Stomach (tissue), 9 donors: ENCODE results near the gene ATP5F1D. TPM values are rescaled to one million over a fixed set of nuclear protein-coding genes. Genes with fewer than 3 reads are reported as not detected.

ENCODE experiments used
- DNase-seq, 2 donors: peaks; one replicate each; pipeline versions ENCODE4 v3.0.0 to v3.0.0-alpha.2; 2013 to 2019
- H3K27ac ChIP-seq, 5 donors: fragments of 200-600 bp in 4 of 5; sonication (generic) in 4 of 5; one replicate each; pipeline ENCODE4 v1.5.1; 2013 to 2019; ENCODE audit warnings: mild to moderate bottlenecking in 1 of 5, moderate library complexity in 1 of 5
- H3K27me3 ChIP-seq, 3 donors: fragments of 200-600 bp; sonication (generic); one replicate each; pipeline ENCODE4 v1.5.1; 2017 to 2019; ENCODE audit warnings: mixed run types in 1 of 3
- H3K36me3 ChIP-seq, 4 donors: fragments of 200-600 bp; sonication (generic); 1 replicate in 3 of 4; 2 replicates in 1 of 4; pipeline ENCODE4 v1.5.1; 2016 to 2019
- H3K4me1 ChIP-seq, 4 donors: fragments of 200-600 bp; sonication (generic); one replicate each; pipeline ENCODE4 v1.5.1; 2016 to 2019
- H3K4me3 ChIP-seq, 4 donors: fragments of 200-600 bp; sonication (generic) in 3 of 4; one replicate each; pipeline ENCODE4 v1.5.1; 2016 to 2019; ENCODE audit warnings: mild to moderate bottlenecking in 1 of 4
- H3K9me3 ChIP-seq, 4 donors: fragments of 200-600 bp; sonication (generic); one replicate each; pipeline ENCODE4 v1.5.1; 2016 to 2019
- CTCF ChIP-seq, 7 experiments: fragments of 450-650 bp in 4 of 7; fragments of 200-600 bp in 3 of 7; sonication (generic) in 3 of 7; IDR thresholded peaks; one replicate each; pipeline ENCODE4 v1.5.1; 2016 to 2019; ENCODE audit warnings: antibody characterized with exemption in 7 of 7, control low read depth in 2 of 7, mild to moderate bottlenecking in 1 of 7
- EP300 ChIP-seq: sonication (generic); formaldehyde crosslinking; IDR thresholded peaks from one replicate; pipeline ENCODE4 v1.6.1; 2017; ENCODE audit warnings: antibody characterized with exemption
- POLR2A ChIP-seq, 4 donors: fragments of 450-650 bp; IDR thresholded peaks; one replicate each; pipeline ENCODE4 v1.6.1; 2016; ENCODE audit warnings: antibody characterized with exemption in 4 of 4, control low read depth in 2 of 4, mild to moderate bottlenecking in 1 of 4, moderate library complexity in 1 of 4
- POLR2AphosphoS5 ChIP-seq, 3 donors: sonication (generic); formaldehyde crosslinking; IDR thresholded peaks; one replicate each; pipeline ENCODE4 v1.6.1; 2016; ENCODE audit warnings: antibody characterized with exemption in 3 of 3
- WGBS, 5 donors: extraction: QIAGEN DNeasy Blood & Tissue Kit in 3 of 5; methylation state at CpG; one replicate each; pipeline versions ENCODE4 v1.1.5 to v1.1.7; 2013 to 2018; 5-methylcytosine and 5-hydroxymethylcytosine counted together
- intact Hi-C: fragments of 100-400 bp; cut with DNase I; formaldehyde crosslinking; loops from one replicate; pipeline ENCODE4 v1.15.1; 2023; ENCODE audit warnings: low total_unique reads
- polyA plus RNA-seq, 3 donors: library from polyadenylated mRNA; stranded (reverse); fragments of 200-250 nt; gene quantifications; one replicate each; pipeline ENCODE4 v1.2.3, GENCODE V29; 2013
- total RNA-seq, 5 donors: library from RNA; depleted of rRNA; stranded (reverse); fragments of >200 nt; gene quantifications; one replicate each; pipeline versions ENCODE4 v1.1.0 to v1.2.3, GENCODE V29; 2014 to 2016
- donor health status: healthy with polysubstance abuse.
- donor health status: Bipolar disorder and iron deficiency.
- donor health status: healthy.

The ATP5F1D gene
- total and polyA plus RNA-seq, 8 donors = 26.4 to 905 (median 272) TPM

DNA sequence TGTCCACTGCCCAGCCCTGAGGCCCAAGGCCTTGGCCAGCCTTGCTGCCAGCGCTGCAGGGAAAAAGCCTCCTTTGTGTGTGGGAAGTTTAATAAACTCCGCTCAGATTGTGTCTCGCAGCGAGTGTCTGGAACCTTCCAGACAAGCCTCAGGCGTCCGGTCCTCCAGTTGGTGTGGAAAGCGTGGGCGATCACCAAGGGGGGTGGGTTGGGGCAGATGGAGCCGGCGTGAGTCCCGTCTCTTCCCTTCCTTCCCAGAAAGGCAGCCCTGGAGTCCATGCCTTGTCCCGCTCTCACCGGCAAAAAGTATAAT, 31.4 kb upstream of the ATP5F1D start:
- Histone ChIP-seq H3K36me3 (peaks cover 5 to 10% (median 9%) of the 10 kb centered on the region in 4 donors), H3K27me3 (no peaks in the 10 kb centered on the region), H3K4me1 (peaks cover 55 to 86% (median 81%) of the 10 kb centered on the region in 4 donors), H3K4me3 (peak overlapping the region in 1 of 4 donors; percentile 13), H3K27ac (peak overlapping the region; percentile 11 to 90 (median 86)), H3K9me3 (no peaks in the 10 kb centered on the region)
- intact Hi-C loops = no loop called here
- DNase-seq = no peak
- TF ChIP-seq POLR2AphosphoS5 (IDR thresholded peaks at IDR 0.05) (no peak), POLR2A (IDR thresholded peaks at IDR 0.05) (no peak)
- WGBS, 5 donors = 80 to 95% (median 93%) methylated on average over 13 of the region's 13 CpGs

GRCh38 chr19:1211494-1212234, 29.9 kb upstream of the ATP5F1D start:
- WGBS, 5 donors = 60 to 79% (median 77%) methylated on average over 32 to 33 of the region's 33 CpGs
- no peaks in the 10 kb centered on the region for H3K9me3 ChIP-seq
- H3K4me3 ChIP-seq = no peak overlapping the region

DNA sequence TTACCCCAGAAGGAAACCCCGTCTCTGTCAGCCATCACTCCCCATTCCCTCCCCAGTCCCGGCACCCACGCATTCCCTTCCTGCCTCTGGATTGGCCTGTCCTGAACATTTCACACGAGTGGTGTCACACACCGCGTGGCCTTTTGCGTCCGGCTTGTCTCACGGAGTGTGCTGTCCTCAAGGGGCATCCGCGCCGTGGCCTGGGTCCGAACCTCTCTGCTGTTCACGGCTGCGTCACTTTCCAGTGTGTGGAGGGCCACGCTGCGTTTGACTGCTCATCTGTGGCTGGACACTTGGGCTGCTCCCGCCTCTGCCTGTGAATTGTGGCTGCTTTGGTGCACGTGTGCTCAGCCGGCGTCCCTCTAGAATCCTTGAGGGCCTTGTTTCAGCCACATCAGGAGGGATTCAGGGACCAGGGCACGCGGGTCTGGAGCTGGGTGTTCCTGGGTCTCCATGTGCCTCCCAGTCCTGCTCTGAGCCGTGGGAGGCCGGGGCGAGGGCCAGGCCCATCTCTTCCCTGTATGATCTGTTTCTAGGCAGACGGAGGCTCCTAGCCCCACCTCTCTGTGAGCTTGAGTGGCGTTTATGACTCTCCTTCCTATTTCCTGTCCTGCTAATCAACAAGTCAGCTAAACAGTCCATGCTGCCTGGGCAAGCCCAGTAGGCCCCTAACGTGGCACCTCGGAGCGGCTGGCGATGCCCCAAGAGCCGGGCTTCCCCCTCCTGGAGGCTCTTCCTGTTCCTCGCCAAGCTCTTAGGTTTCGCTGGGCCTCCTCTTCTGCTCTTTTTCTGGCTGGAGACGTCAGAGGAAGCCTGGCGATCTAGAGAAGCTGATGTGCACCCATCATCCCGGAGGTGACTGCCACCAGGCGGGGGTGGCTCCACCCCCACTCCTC, 27.9 kb upstream of the ATP5F1D start:
- peak overlapping the region; percentile 57 to 89 (median 88) for H3K27ac ChIP-seq
- no peaks in the 10 kb centered on the region for H3K27me3 ChIP-seq
- intact Hi-C loops = no loop called here
- H3K4me1 ChIP-seq = peaks cover 68 to 100% (median 91%) of the 10 kb centered on the region in 4 donors
- WGBS, 5 donors = 48 to 59% (median 56%) methylated on average over 33 to 39 of the region's 39 CpGs
- TF ChIP-seq POLR2AphosphoS5 (IDR thresholded peaks at IDR 0.05) = no peak
- H3K4me3 ChIP-seq = no peak overlapping the region
- DNase-seq = peak; percentile 73 to 80
- no peaks in the 10 kb centered on the region for H3K9me3 ChIP-seq
- peaks cover 5 to 17% (median 13%) of the 10 kb centered on the region in 4 donors for H3K36me3 ChIP-seq

More at GRCh38 chr19:1211494-1212234, 29.9 kb upstream of the ATP5F1D start:
- Histone ChIP-seq H3K36me3 (peaks cover 5 to 15% (median 11%) of the 10 kb centered on the region in 4 donors), H3K27ac (peak overlapping the region; percentile 33 to 90 (median 63)), H3K27me3 (no peaks in the 10 kb centered on the region), H3K4me1 (peaks cover 66 to 99% (median 91%) of the 10 kb centered on the region in 4 donors)
- TF ChIP-seq CTCF (IDR thresholded peaks at IDR 0.05) = no peak
- no peak for TF ChIP-seq POLR2AphosphoS5 (IDR thresholded peaks at IDR 0.05)
- TF ChIP-seq EP300 = no peak
- no peak for TF ChIP-seq POLR2A (IDR thresholded peaks at IDR 0.05)
- DNase-seq = peak; percentile 64 to 65
- intact Hi-C loops = no loop called here

GRCh38 chr19:1214299-1214861, 27.2 kb upstream of the ATP5F1D start:
- peak overlapping the region; percentile 57 to 89 (median 88) for H3K27ac ChIP-seq
- peaks cover 62 to 98% (median 90%) of the 10 kb centered on the region in 4 donors for H3K4me1 ChIP-seq
- no peaks in the 10 kb centered on the region for H3K9me3 ChIP-seq
- H3K27me3 ChIP-seq = no peaks in the 10 kb centered on the region
- WGBS, 5 donors = 24 to 53% (median 50%) methylated on average over 10 to 21 of the region's 21 CpGs
- no peak for DNase-seq
- peaks cover 5 to 17% (median 15%) of the 10 kb centered on the region in 4 donors for H3K36me3 ChIP-seq
- TF ChIP-seq EP300 (no peak), CTCF (IDR thresholded peaks at IDR 0.05) (no peak), POLR2A (IDR thresholded peaks at IDR 0.05) (no peak), POLR2AphosphoS5 (IDR thresholded peaks at IDR 0.05) (no peak)
- intact Hi-C loops = no loop called here
- no peak overlapping the region for H3K4me3 ChIP-seq
